Right ventricle myocardium superior (tissue), 1 donor: ENCODE results near the gene ROCK2. TPM values are rescaled to one million over a fixed set of nuclear protein-coding genes. Genes with fewer than 3 reads are reported as not detected.

ENCODE experiments used
- ATAC-seq: fragments of 200-7000 bp; cut with Tn5 transposase; one replicate; pipeline ENCODE4 v1.9.1; 2020; ENCODE audit warnings: mild to moderate bottlenecking; ENCODE audit not compliant: poor library complexity
- DNase-seq: peaks from one replicate; pipeline ENCODE4 v3.0.0-alpha.2; 2020
- intact Hi-C: fragments of 100-400 bp; cut with DNase I; formaldehyde crosslinking; loops from one replicate; pipeline ENCODE4 v1.11.2; 2022
- long read RNA-seq: library from polyadenylated mRNA; unstranded; transcript quantifications from one replicate; pipeline ENCODE4 v2.0.0, GENCODE V29; 2021
- total RNA-seq: library from RNA; stranded (reverse); fragmentation: NEBNext Ultra II Directional; extraction: Animal tissue kit (Norgen Biotek cat#: 25700); gene quantifications from one replicate; pipeline ENCODE4 v1.2.1, GENCODE V29; 2021
- donor health status: DM: no; HTN: yes; CAD: no; lungs with severe emphysema.

The ROCK2 gene
- total RNA-seq: 31.5 TPM
- long read RNA-seq, full-length matches to known transcripts: 5 of 25 reads
- long read RNA-seq, partial matches to known transcripts: 16 of 25 reads
- long read RNA-seq, other reads (novel, unspliced or antisense): 4 of 25 reads

GRCh38 chr2:11344342-11344955, at the start of gene ROCK2:
Gene ROCK2, minus strand, starts transcription at chr2:11344636. Its CDS starts 500 bp downstream, at chr2:11344136.
- peak; percentile 93 for DNase-seq
- intact Hi-C loops: loop anchor here (10.0 kb wide), 1 partner anchor 110 kb away; no protein-coding TSS in a partner anchor
- peak; percentile 78 for ATAC-seq

DNA sequence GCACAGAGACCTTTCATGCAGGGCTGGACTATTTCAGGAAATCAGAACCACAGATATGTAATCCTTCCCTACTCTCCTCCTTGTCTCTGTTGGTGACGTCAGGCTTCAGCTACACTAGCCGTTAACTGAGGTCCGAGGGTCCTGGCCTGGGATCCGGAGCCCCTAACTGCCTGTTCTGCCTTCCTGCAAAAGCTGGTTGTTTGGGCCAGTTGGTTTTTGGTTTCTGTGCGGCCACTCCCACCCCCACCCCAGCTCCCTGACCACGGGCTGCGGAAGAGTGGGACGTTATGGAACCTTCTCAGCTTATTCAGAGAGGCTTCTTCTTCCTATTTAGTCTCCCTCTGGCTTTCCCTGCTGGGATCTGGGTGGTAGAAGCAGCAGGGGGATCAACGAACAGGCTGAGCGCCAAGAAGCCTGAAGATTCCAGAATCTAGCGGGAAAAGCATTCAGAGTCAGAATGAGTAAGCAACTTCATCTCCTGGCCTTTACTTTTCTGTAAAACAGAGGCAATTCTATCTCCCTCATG, 49.3 kb upstream of the ROCK2 start:
- DNase-seq (no peak), ATAC-seq (no peak)
- intact Hi-C loops: no loop called here

- intact Hi-C loops: no loop called here
- ATAC-seq (no peak), DNase-seq (no peak)
Observed at GRCh38 chr2:11391942-11392266, 47.5 kb upstream of the ROCK2 start.

DNA sequence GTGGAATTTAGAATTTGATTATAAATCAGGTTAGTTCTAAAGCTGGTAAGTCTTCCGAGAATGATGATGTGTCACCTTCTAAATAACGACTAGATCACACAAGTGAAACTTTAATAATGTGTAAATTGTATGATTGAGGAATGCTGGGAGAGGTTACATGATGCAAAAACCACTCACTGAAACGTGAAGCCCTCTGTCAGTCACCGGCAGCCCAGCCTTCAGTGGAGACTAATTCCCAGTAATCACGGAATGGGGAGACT, 45.9 kb upstream of the ROCK2 start:
- no peak for DNase-seq
- intact Hi-C loops: no loop called here

DNA sequence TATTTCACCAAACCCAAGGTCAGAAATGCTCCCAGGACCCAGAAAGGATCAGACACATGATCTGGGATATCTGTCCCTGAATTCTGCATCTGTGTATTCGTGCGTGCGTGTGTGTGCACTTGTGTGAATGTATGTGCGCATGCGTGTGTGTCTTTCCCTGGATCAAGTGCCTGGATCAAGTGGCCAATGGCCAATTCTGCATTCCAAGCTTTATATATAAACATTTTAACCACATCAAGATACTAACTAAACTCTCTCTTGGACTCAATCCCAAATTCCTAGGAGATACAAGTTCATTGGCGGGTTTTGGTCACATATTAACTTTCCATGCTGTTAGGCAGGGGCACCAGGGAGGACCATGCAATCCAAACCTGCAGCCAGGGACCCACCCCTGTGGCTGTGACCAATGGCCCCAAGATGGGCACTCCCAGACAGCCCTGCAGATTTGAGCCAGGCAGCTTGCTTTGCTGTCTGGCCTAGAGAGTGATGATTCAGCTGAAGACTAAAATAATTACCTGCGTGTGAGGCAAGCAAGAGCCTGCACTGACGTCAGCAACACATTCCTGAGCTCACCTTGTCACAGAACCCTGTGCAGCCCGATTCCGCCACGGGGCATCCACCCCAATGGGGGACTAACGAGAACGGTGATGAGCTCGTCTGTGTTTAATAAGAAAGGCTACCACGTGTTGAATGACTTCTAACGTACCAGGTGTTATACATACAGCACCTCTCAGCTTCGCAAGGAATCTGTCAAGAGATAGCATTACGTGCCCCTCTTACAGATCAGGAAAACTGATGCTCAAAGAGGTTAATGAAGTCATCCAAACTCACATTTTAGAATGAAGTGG, 45.3 kb upstream of the ROCK2 start:
- DNase-seq (no peak), ATAC-seq (no peak)
- intact Hi-C loops: no loop called here

More for the DNA sequence above, 45.9 kb upstream of the ROCK2 start:
- ATAC-seq: no peak

GRCh38 chr2:11389052-11389420, 44.6 kb upstream of the ROCK2 start:
- DNase-seq (no peak), ATAC-seq (no peak)
- intact Hi-C loops: no loop called here

GRCh38 chr2:11388262-11389051, 44.0 kb upstream of the ROCK2 start:
- DNase-seq: no peak
- intact Hi-C loops: no loop called here
- no peak for ATAC-seq

DNA sequence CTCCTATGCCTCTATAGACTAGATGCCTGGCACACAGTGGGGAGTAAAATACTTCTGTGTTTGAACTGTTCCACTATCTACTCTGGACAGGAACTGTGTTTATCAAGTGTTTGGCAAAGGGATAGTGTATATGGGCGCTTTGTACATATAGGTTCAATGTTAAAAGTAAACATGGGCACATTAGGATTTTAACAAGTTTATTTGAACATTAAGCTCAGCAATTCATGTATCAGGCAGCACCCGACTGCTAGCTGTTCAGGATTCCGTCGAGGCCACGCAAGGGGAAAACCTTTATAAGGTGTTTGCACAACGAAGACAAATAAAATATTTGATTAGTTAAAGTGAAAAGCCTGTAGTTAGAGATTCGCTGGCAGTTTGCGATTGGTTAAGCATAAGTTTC, 43.4 kb upstream of the ROCK2 start:
- no peak for ATAC-seq
- no peak for DNase-seq
- intact Hi-C loops: no loop called here

GRCh38 chr2:11387100-11387390, 42.6 kb upstream of the ROCK2 start:
- ATAC-seq: no peak
- intact Hi-C loops: no loop called here
- DNase-seq: no peak

DNA sequence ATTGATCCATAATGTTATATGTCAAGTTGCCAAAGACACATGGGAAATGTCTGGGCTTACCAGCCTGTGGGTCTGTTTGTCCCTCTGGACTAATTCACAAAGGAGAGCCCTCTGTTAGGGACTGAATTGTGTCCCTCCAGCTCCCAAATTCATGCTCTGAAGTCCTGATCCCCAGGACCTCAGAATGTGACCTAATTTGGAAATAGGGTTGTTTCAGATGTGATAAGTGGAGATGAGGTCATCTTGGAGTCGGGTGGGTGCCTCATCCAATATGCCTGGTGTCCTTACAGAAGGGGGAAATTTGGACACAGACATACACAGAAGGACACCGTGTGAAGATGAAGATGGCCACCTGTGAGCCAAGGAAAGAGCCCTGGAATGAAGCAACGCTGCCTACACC, 41.4 kb upstream of the ROCK2 start:
- ATAC-seq (no peak), DNase-seq (no peak)
- intact Hi-C loops: no loop called here

DNA sequence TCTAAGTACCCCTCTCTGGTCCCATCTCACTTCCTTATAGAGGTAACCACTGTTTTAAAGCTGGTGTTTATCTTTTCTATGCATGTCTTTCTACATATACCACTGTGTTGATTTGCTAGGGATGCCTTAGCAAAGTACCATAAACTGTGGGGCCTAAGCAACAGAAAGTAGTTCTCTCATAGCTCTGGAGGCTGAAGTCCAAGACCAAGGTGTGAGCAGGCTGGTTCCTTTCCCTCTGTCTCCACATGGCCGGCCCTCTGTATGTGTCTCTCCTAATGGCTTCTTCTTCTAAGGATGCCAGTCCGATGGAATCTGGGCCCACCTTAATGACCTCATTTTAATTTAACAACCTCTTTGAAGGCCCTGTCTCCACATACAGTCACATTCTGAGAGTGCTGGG, 40.8 kb upstream of the ROCK2 start:
- intact Hi-C loops: no loop called here
- DNase-seq (no peak), ATAC-seq (no peak)

DNA sequence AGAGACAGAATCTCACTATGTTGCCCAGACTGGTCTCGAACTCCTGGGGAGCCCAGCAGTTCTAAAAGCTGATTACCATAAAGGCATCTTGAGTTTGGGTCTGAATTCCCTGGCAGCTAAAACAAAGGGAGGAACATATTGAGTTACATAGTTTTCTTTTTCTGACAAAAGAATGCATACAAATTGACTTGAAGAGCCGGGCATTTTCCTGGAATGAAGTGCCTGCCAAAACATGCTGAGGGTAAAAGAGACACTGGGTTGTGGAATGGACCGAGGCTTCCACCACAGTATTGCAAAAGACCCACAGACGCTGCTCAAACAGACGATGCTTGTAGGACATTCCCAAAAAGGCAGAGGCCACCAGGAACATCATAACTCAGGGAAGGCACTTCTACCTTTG, 35.1 kb upstream of the ROCK2 start:
- DNase-seq (no peak), ATAC-seq (no peak)
- intact Hi-C loops: no loop called here

- DNase-seq (peak; percentile 52), ATAC-seq (peak; percentile 21)
- intact Hi-C loops: no loop called here
Observed at GRCh38 chr2:11377928-11378545, 33.6 kb upstream of the ROCK2 start.

DNA sequence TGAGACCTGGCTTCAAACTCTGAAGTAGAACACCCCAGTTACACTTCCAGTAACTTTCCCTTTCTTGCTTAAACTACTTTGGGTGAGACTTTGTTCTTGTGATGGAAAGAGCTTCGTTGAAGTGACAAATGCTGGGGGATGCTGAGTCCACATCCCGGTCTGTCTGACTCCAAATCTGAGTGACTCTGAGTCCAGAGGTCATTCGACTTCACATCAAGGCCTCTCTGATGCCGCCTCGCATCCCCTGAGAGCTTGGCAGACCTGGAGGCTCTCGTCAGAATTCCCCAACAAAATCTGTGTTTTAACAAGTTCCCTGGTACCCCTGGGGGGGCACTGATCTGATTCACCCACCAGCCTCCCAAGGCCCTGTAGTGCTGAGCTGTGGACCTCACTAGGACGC, 31.6 kb upstream of the ROCK2 start:
- DNase-seq (no peak), ATAC-seq (no peak)
- intact Hi-C loops: no loop called here

DNA sequence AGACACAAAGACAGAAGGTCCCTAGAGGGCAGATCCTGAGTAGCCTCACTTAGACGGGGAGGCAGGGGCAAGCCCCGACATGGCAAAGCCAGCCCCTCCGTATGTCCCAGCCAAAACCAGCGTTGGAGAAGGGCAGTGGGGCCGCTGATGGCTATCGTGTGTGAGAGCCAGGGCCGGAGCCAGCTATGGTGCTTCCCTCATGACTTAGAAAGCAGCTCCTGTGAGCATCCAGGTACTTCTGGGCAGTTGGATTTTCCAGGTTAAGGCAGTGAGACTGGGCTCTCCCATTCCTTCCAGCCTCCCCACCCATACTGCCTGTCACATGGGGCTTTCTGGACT, 31.2 kb upstream of the ROCK2 start:
- no peak for ATAC-seq
- intact Hi-C loops: no loop called here
- DNase-seq: no peak

GRCh38 chr2:11375025-11375688, 30.7 kb upstream of the ROCK2 start:
- no peak for DNase-seq
- ATAC-seq: peak; percentile 10
- intact Hi-C loops: no loop called here

DNA sequence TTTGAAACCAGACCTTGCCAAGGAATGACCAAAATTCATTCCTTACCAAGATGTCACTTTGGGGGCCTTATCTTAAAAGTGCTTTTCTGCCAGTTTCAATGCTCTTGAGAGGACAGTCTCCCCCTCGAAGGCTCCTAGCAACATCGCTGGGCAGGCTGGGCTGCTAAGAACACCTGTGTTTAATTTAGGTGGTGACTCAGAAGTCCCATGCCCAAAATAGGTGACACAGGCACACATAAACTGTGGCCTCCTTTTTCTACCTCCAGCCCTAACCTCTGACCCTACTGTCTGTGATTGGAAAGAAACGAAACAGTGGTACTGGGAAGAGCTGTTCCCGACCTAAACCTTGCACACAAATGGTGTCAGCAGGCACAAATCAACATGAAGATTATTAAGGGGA, 28.7 kb upstream of the ROCK2 start:
- ATAC-seq (no peak), DNase-seq (no peak)
- intact Hi-C loops: no loop called here

DNA sequence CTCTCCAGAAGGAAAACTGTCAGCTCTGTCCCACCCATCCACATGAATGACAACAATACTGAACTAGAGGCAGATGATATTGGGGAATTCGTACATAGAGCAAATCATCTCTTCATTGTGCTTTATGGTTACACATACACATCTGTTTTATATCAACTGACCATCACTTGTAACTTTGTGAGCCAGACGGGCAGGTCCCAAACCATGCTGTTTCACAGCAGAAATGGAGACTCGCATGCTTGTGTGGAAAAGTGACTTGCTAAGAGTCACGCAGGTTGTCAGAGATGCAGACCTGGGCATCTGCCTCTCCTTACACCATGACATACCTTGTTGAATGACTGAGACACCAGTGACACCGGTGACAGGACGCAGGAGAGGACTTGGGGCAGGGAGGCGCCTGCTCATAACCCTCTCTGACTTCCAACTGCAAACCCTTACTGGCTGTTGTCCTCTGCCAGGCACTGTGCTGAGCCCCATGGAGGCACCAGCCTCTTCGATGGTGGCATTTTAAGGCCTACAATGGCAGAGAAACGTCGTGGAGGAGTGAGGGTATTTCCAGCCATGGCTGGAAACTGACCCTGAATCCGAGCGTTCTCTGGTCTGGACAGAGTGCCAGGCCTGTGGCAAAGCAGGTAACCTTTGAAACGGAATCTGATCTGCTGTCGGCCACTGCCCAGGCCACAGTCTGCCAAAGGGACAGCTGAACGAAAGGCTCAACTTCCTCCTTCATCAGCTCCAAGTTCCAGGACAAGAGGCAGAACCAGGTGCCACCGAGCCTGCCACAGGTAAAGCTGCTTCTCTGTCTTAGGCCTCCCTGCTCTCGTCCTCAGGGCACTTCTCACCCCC, 26.9 kb upstream of the ROCK2 start:
- intact Hi-C loops: no loop called here
- ATAC-seq (no peak), DNase-seq (no peak)
